PC-9 (cell line): Measurements from ENCODE around the gene DNAJC16. TPM values are rescaled to one million over a fixed set of nuclear protein-coding genes. Genes with fewer than 3 reads are reported as not detected.
A peak's percentile ranks its signal among the peaks of the same experiment; 100 is the strongest.

Source experiments
- BruUV-seq: library from RNA; stranded (reverse); fragments of 400-500 nt; replicated peaks from 2 replicates; lab custom pipeline; 2021; lab: Mats Ljungman, UMichigan
- CTCF ChIA-PET: fragments of 300-600 bp; sonication (Branson Sonifier 250); formaldehyde crosslinking; loops from one replicate; lab custom pipeline; 2022; ENCODE audit warnings: antibody characterized with exemption; lab: Charles Lee
- POLR2A ChIA-PET: fragments of 300-600 bp; sonication (Branson Sonifier 250); formaldehyde crosslinking; loops from one replicate; lab custom pipeline; 2022; ENCODE audit warnings: antibody characterized with exemption; ENCODE audit not compliant: unreplicated experiment; lab: Charles Lee
- DNase-seq, 2 experiments: peaks; one replicate each; pipeline versions ENCODE4 v3.0.0 to v3.0.0-alpha.2; 2015 to 2022; ENCODE audit warnings: mixed read lengths in 1 of 2
- H2AFZ ChIP-seq: fragments of 200-600 bp; sonication (generic); 2 replicates; pipeline ENCODE4 v1.8.1; 2017; ENCODE audit warnings: antibody characterized with exemption
- H3F3A ChIP-seq: fragments of 200-600 bp; sonication (generic); 2 replicates; pipeline ENCODE4 v1.8.1; 2017; ENCODE audit warnings: antibody characterized with exemption, mild to moderate bottlenecking, low read depth; ENCODE audit not compliant: insufficient read depth
- H3K27ac ChIP-seq: fragments of 200-600 bp; sonication (generic); 2 replicates; pipeline ENCODE4 v1.6.1; 2016; ENCODE audit warnings: mixed run types
- H3K27me3 ChIP-seq: fragments of 200-600 bp; sonication (generic); 2 replicates; pipeline ENCODE4 v1.6.1; 2016; ENCODE audit warnings: low read depth, mixed run types; ENCODE audit not compliant: insufficient read depth
- H3K36me3 ChIP-seq: fragments of 200-600 bp; sonication (generic); 2 replicates; pipeline ENCODE4 v1.6.1; 2016; ENCODE audit warnings: low read depth, mixed run types
- H3K4me1 ChIP-seq: fragments of 200-600 bp; sonication (generic); replicated peaks from 2 replicates; pipeline ENCODE4 v1.6.1; 2016; ENCODE audit warnings: mixed run types; ENCODE audit not compliant: insufficient read depth
- H3K4me2 ChIP-seq: fragments of 200-600 bp; sonication (generic); 2 replicates; pipeline ENCODE4 v1.6.1; 2017; ENCODE audit warnings: mixed run types
- H3K4me3 ChIP-seq: fragments of 200-600 bp; sonication (generic); 2 replicates; pipeline ENCODE4 v1.6.1; 2016; ENCODE audit warnings: mixed run types
- H3K79me2 ChIP-seq: fragments of 200-600 bp; sonication (generic); 2 replicates; pipeline ENCODE4 v1.6.1; 2017; ENCODE audit warnings: low read depth, mixed run types
- H3K9me2 ChIP-seq: fragments of 200-600 bp; sonication (generic); 2 replicates; pipeline ENCODE4 v1.8.1; 2017; ENCODE audit warnings: mild to moderate bottlenecking; ENCODE audit not compliant: insufficient read depth
- H3K9me3 ChIP-seq: fragments of 200-600 bp; sonication (generic); 2 replicates; pipeline ENCODE4 v1.8.1; 2016; ENCODE audit warnings: low read depth; ENCODE audit not compliant: insufficient read depth
- H4K20me1 ChIP-seq: fragments of 200-600 bp; sonication (generic); 2 replicates; pipeline ENCODE4 v1.8.1; 2017; ENCODE audit not compliant: insufficient read depth
- CTCF ChIP-seq: fragments of 200-600 bp; sonication (generic); conservative IDR thresholded peaks from 2 replicates; pipeline ENCODE4 v1.6.1; 2017; ENCODE audit warnings: mixed run types, antibody characterized with exemption, mild to moderate bottlenecking, moderate library complexity
- EZH2 ChIP-seq: fragments of 200-600 bp; sonication (generic); IDR thresholded peaks from 2 replicates; pipeline ENCODE4 v1.8.0; 2017; ENCODE audit warnings: antibody characterized with exemption, low read depth
- intact Hi-C: fragments of 100-400 bp; cut with micrococcal nuclease; formaldehyde crosslinking; loops from one replicate; pipeline ENCODE4 v1.10.0; 2022; ENCODE audit not compliant: unreplicated experiment
- total RNA-seq: library from RNA; stranded (reverse); gene quantifications from 2 replicates; pipeline ENCODE4 v1.2.3, GENCODE V29; 2021

Gene DNAJC16
- total RNA-seq, 1 experiment from 2014 or later, result 18.8 TPM

GRCh38 chr1:15557008-15557407 is 30.4 kb downstream of the DNAJC16 start:
- POLR2A ChIA-PET, result interaction anchor here (0.6 kb wide), 1 partner anchor 30 kb away, joined by 6 read pairs; no protein-coding TSS in a partner anchor
- intact Hi-C loops, result no loop called here
- Histone ChIP-seq H2AFZ (no peak overlapping the region), H3F3A (peaks cover 39% of the 10 kb centered on the region), H4K20me1 (no peaks in the 10 kb centered on the region), H3K4me1 (peaks cover 36% of the 10 kb centered on the region), H3K9me3 (no peaks in the 10 kb centered on the region), H3K4me2 (no peak overlapping the region), H3K9me2 (no peaks in the 10 kb centered on the region), H3K27me3 (no peaks in the 10 kb centered on the region), H3K4me3 (no peak overlapping the region), H3K79me2 (no peaks in the 10 kb centered on the region), H3K27ac (peak overlapping the region; percentile 39; the same call in 1 of the 2 replicates), H3K36me3 (no peaks in the 10 kb centered on the region)
- TF ChIP-seq EZH2, result no peak
- TF ChIP-seq CTCF, result no peak
- BruUV-seq, result no TSS peak
- DNase-seq, result no peak
- CTCF ChIA-PET, result no interaction called here

DNA sequence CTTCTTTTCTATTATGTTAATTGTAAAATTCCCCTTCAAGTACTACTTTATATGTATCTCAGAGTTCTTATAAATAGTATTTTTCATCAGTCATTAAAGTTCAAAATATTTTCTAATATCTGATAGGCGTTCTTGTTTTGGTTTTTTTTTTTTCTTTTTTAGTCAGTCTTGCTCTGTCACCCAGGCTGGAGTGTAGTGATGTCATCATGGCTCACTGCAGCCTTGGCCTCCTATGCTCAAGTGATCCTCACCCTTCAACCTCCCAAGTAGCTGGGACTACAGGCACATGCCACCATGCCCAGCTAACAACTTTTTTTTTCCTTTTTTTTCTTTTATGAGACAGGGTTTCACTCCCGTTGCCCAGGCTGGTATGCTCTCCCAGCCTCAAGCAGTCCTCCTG is 30.9 kb downstream of the DNAJC16 start:
- H3K36me3 ChIP-seq, result no peaks in the 10 kb centered on the region
- DNase-seq, result no peak
- BruUV-seq, result no TSS peak

GRCh38 chr1:15558516-15558915 is 31.9 kb downstream of the DNAJC16 start:
- no peaks in the 10 kb centered on the region for H4K20me1 ChIP-seq
- H3K4me3 ChIP-seq, result peak overlapping the region; percentile 41; the same call in 1 of the 2 replicates
- peak overlapping the region; percentile 79 for H3K4me2 ChIP-seq
- no peaks in the 10 kb centered on the region for H3K9me2 ChIP-seq
- no peaks in the 10 kb centered on the region for H3K36me3 ChIP-seq
- H3K79me2 ChIP-seq, result no peaks in the 10 kb centered on the region
- no TSS peak for BruUV-seq
- H3K9me3 ChIP-seq, result no peaks in the 10 kb centered on the region
- no peaks in the 10 kb centered on the region for H3K27me3 ChIP-seq
- intact Hi-C loops, result loop anchor here (2.0 kb wide), 1 partner anchor 32 kb away; the partner anchor contains the start of gene DNAJC16
- H3F3A ChIP-seq, result peaks cover 39% of the 10 kb centered on the region
- CTCF ChIA-PET, result no interaction called here
- POLR2A ChIA-PET, result no interaction called here
- peak in 1 of 2 experiments; percentile 69 for DNase-seq
- TF ChIP-seq CTCF (no peak), EZH2 (no peak)
- peaks cover 36% of the 10 kb centered on the region for H3K4me1 ChIP-seq
- H2AFZ ChIP-seq, result peak overlapping the region; percentile 63; the same call in 1 of the 2 replicates
- H3K27ac ChIP-seq, result peak overlapping the region; percentile 99

More for the DNA sequence above, 30.9 kb downstream of the DNAJC16 start:
- H3K27me3 ChIP-seq, result no peaks in the 10 kb centered on the region
- H3F3A ChIP-seq, result peaks cover 39% of the 10 kb centered on the region
- H3K79me2 ChIP-seq, result no peaks in the 10 kb centered on the region
- peaks cover 36% of the 10 kb centered on the region for H3K4me1 ChIP-seq
- H3K27ac ChIP-seq, result peak overlapping the region; percentile 99
- TF ChIP-seq CTCF (no peak), EZH2 (no peak)
- intact Hi-C loops, result no loop called here
- H4K20me1 ChIP-seq, result no peaks in the 10 kb centered on the region
- H3K9me2 ChIP-seq, result no peaks in the 10 kb centered on the region
- H3K9me3 ChIP-seq, result no peaks in the 10 kb centered on the region
- CTCF ChIA-PET, result no interaction called here
- H3K4me3 ChIP-seq, result no peak overlapping the region
- H3K4me2 ChIP-seq, result no peak overlapping the region
- POLR2A ChIA-PET, result interaction anchor here (0.6 kb wide), 1 partner anchor 30 kb away, joined by 6 read pairs; no protein-coding TSS in a partner anchor
- H2AFZ ChIP-seq, result no peak overlapping the region
